CD4-positive, alpha-beta T cell treated with Interleukin-4 for 4 hours (primary cell): ENCODE measurements around the gene HDGFL2.
A peak's percentile ranks its signal among the peaks of the same experiment; 100 is the strongest.

Experiments used
- DNase-seq: peaks from one replicate; pipeline ENCODE4 v3.0.0-alpha.2; 2020

Gene HDGFL2

DNA sequence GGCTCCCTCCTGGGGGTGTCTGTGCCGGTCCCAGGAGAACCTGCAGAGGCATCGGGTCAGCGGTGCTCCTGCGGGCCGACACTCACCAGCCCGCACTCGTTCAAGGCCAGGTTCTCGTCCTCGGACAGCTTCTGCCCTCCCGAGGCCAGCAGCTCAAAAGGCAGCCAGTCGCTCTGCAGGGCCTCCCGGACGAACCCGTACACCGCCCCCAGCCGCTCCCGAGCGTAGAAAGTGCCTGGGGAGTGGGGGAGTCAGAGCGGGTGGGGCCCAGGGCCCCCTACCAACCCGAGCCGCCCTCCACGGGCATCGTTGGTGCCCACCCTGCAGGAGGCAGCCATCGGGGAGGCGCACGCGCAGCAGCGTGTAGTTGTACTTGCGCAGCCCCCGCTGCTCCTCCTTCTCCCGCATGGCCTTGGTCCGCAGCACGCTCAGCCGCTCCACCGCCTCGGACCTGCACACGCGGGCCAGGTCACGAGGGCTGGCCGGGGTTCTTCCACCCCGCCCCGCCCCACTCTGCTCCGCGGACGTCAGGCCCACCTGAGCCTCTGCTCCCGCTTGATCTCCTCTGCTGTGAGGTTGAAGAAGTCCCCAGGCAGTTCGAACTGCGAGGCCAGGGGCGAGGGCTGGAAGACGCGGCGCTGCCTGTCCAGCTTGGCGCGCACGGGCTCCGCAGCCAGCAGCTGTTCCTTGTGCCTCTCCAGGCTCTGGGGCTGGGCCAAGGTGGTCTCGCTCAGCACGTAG lies 26.0 kb upstream of the HDGFL2 start:
- no peak for DNase-seq

DNA sequence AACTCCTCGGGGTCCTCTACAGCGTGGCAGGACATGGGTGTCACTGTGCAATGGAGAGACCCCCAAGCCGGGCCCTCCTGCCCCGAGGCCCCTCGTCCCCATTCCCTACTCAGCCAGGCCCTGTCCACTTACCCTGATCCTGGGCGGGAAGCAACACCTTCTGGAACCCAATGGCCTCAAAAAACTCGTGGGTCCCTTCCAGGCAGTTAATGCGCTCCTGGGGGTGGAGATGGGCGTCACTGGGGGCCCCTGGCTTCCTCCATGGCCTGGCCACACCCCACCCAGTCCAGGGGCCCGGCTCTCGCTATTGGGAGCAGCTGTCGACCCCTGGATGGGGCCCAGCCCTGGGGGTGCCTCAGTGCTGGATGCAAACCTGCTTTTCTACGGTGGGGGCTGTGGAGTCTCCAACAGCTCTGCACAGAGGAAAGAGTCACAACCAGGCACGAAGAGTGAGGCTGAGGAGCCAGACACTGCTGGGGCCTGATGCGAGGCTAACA lies 25.3 kb upstream of the HDGFL2 start:
- DNase-seq, result no peak

DNA sequence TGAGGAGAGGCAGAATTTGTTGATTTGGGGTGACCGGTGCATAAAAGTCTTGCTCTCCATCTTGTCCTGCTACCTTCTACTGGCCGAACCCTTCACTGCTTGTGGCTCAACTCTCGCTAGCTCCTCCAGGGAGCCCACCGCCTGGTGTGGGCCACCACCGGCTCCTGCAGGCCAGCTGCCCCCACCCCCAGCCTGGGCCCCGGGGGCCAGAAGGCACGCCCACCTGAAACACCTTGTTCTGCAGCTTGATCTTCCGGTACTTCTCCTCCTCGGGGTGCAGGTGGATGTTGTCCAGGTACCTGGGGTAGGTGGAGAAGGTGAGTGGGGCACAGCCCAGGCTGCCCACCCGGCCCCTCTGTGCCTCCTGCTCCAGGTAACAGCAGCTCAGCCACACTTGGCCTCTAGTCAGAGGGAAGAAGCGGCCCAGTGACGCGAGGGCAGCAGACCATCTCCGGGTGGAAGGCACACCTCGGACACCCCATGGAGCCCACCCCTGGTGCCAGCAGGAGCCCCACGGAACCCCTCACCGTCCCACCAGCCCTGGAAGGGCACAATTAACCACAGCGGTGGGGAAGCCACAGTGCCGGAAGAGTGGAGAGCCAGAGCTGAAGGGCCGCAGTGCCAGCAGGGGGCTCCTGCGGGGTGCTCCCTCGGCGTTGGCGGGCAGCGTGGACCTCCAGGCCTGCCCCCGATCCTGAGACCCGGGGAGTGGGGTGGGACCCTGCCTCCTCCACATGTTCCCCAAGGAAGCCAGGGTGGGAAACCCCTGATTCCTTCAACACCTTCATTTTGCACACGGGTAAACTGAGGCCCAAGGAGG lies 24.6 kb upstream of the HDGFL2 start:
- no peak for DNase-seq

DNA sequence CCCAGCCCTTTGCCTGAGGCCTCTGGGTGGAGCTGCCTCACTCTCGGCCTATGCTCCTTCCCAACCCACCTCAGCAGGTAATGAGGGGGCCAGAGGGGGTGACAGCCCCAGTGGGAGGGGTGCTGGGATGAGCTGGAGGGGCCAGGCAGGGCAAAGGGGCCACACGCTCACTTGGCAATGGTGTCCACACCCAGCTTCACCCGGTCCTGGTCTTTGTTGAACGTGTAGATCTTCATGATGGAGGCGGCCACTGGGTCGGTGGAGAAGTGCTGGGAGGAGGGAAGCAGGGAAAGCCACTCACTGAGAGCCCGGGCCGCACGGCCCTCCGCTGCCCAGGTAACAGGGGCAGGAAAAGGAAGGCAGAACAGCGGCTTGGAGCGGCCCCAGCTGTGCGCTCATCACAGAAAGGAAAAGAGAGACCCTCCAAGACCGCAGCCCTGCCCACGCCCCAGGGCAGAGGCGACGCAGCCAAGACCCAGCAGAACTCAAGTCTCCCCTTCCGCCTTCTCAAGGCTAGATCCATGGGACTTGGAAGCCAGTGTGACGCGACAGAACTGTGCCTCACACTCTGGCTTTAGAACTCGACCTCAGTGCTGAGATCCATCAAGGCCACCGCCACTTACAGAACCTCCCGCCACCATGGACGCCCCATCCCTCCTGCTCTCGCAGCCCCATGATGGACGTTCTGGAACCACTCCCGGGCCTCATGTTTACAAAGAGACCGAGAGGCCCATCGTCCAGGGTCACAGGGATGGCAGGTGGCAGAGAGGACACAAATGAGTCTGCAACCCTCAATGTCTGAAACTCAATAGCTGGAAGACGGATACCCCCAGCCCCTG lies 23.7 kb upstream of the HDGFL2 start:
- DNase-seq, result no peak

DNA sequence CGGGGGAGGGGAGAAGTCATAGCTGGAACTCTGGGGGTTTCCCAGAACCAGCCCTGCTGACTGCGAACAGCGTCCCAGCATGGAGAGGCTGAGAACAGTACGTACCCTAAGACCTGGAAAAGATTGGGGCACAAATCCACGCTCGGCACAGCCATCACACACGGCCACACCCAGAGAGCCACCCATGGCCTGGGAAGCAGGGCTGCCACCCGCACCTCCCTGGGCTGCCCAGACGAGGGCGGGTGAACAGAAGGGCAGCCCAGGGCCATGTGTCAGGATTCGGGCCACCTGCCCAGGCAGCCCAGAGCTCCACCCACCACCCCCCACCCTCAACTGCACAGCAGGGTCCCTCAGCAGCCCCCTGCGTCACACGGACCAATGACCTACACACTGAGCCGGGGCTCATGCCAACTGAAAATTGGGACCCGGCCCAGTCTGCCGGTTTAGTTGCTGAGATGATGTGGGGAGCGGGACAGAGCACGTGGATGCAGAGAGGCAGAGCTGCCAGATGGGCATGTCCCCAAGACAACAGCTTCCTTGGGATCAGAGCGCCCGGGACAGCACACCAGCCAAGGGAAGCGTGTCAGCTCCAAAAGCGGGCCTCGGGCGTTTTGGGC lies 23.0 kb upstream of the HDGFL2 start:
- no peak for DNase-seq

DNA sequence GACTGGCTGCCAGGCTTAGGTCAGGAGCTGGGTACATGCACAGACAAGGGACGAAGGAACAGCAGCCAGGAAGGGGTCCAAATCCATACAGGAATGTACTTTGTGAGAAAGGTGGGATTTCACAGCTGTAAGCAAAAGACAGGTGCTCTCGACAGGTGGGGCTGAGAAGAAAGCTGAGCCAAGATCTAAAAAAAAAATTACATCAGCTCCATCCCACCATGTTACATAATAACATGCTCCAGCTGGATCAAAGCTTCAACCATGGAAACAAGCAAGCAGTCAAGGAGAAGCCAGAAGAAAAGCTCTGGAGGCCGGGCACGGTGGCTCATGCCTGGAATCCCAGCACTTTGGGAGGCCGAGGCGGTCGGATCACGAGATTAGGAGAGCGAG lies 22.5 kb upstream of the HDGFL2 start:
- no peak for DNase-seq

DNA sequence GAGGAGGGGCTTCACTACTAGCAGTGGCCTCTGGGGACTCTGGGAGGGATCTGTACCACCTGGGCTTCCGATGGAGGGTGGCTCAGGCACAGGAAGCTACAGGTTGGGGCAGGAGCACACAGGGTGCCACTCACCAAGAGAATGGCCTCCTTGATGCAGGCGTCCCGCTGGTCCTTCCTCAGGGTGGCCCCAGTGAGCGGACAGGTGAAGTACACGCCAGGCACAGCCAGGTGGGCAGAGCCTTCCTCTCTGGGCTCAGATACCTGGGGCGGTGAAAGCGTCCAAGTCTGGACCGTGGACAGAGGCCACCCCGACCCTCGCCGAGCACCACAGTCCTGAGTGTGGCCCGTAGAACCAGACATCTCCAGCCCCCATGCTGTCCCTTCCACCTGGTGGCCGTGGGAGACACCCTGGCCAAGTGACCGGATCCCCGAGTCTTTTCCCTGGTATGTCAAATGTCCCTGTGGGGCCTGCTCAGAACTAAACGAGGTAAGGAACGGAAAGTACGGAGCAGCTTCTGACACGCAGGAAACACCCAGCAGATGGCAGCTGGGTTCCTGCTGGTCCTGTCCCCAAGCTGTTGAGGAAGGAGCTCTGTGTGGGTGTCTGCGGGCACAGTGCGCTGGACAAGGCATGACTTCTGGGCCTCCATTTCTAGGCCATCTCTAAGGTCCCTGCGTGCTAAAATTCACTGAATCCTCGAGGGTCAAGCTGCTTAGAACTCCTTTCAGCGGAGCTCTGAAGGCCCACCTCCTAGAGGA lies 19.7 kb upstream of the HDGFL2 start:
- no peak for DNase-seq

DNA sequence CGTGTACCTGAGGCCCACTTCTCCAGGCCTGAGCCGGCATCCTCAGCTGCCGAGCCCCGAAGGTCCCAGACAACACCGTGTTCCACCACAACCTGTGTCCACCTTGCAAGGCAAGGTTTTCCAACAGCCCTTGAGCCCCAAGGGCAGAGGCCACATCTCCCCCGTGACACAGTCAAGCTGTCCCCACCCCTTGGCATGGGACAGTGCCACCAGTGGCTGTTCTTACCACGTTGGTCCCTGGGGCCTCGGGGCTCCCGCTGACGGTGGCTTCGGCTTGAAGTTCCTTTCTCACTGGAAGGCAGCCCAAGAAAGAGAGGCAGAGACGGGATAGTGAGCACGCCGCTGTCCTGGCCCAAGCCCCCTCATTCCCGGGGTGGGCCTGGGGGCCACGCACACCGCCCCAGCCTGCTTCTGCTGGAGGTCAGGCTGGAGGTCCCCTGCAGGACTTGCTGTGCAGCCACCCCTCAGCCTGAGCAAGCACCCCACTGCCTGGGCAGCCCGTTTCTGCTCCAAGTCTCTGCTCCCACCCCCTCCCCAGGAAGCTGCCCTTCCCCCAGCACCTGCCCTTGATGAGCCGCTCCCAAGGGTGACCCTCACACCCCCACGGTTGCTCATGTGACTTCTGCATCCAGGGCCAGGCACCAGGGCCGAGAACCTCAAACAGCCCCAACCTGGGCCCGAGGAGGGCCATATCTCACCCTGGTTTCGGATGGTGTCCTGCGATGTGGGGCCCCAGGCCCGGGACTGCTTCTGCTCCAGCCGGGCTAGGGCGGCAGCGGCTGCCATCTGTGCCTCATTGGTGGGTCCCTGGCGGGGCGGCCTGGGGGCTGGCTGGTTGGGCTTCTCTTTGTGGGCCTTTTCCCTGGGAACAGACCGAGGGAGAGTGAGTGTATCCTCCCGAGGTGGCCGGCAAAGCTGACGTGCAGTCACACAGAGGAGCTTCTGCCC lies 18.6 kb upstream of the HDGFL2 start:
- no peak for DNase-seq

DNA sequence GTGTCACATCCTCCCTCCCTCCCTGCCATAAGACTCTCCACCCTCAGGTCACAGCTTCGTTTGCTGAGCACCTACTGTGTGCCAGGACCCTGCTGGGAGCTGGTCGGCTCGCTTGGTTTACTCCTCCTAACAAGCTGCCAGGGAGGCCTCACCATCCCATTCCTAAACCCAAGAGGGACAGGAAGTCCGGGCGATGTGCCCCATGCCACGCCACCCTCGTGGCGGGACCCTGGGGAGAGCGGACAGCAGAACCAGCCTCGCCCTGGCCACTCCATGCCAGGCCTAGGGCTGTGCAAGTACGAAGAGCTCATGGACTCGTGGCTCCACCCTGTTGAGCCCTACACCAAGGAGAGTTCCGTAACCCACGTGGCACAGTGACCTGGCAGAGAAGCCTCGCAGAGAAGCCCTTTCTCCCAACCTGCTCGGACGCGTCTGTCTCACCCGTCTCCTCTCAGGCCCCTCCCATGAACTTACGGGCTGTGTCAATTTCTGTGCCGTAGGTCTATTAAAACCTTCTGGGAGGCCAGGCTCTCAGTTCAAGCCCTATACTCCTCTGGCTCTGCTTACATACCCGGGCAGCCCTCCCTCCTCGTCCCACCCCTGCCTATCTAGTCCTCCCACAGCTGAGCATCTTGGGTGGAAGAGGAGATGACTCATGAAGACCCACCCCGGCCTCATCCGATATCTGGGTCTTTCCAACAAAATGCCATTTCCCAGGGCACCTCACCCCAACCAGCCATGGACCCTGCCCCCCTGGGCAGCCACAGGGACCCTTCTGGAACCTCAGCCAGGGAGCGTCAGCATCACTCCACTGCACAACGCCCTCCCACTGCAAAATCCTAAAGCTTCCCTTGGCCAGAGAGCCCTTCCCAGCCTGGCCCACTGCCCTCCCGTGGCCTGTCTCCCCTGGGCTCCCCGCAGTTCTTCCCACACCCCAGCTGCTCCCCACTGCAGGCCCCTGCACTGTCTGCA lies 17.1 kb upstream of the HDGFL2 start:
- no peak for DNase-seq

DNA sequence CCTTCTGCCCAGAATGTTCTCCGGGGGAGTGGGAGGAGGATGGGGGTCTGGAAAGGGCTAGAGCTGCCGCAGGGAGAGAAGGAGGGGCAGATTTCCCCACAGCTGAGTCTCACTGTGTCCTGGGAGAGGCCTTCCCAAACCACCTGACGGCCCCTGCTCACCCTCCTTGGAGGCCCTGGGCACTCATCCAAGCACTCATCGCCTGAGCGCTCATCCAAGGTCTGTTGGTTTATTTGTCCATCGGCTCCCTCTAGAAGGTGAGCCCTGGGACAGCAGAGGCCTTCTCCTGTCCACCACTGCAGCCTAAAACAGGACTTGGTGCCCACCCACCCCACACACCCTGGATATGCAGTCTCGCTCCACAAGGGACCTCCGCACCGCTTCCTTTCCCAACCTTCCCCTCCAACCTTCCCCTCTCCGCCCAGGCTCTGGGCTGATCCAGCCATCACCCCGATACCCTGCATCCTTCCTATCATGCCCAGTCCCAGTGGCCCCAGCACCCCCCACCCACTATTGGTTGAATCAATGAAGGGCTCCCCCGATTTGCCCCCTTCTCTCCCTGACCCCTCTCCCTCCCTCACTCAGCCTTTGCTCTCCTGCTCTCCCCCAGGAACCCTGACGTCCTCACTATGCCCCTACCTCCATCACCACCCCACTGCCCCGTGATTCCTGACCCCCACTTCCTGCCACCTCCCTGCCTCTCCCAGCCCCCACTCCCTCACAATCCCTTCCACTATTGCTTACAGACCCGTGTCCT lies 16.2 kb upstream of the HDGFL2 start:
- DNase-seq, result no peak

DNA sequence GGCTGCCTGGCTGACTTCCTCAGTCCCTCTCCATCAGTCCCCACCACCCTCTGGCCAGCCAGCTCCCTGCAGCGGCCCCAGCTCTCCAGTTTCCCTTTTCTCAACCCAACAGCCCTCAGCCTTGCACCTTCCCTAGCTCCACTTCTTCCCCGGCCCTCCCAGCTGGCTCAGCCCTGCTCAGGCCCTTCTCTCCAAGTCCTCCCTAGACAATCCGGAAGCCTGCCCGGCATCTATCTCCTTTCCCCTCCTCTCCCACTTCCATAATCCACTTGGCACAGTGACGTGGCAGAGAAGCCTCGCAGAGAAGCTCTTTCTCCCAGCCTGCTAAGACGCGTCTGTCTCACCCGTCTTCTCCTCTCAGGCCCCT lies 15.6 kb upstream of the HDGFL2 start:
- DNase-seq, result no peak

DNA sequence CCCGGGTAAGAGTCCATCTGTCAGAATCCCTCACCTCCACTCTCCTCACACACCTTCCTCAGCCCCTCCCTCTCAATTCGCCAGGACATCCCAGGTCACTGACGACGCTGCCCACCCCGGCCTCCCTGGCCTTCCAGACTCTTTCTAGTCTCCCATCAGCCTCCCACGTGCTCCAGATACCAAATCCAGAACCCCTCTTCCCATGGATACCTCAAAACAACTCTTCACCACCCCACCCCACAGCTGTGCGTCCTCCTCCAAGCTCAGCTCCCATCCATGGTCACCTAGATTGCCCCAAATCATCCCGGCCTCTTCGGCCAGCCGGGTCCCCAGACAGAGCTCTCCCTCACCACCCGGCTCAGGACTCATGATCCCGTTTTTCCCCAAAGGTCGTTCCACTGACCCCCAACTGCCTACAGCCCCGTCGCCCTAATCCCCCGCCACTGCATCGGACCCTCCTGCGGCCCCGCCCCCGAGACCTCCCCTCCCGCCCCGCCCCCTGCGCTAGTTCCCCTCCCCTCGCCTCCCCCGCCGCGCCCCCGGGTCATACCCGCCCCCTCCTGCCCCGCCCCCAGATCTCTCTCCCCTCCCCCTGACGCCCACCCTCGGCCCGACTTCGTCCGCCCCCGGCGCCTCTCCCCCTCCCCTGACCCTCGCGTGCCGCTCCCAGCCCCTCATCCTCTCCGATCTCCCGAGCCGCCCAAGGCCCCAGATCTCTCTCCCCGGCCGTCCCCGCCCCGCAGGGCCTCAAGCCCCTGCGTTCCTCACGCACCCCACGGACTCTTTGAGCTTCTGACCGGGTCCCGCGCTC lies 15.0 kb upstream of the HDGFL2 start:
- DNase-seq, result peak; percentile 10

DNA sequence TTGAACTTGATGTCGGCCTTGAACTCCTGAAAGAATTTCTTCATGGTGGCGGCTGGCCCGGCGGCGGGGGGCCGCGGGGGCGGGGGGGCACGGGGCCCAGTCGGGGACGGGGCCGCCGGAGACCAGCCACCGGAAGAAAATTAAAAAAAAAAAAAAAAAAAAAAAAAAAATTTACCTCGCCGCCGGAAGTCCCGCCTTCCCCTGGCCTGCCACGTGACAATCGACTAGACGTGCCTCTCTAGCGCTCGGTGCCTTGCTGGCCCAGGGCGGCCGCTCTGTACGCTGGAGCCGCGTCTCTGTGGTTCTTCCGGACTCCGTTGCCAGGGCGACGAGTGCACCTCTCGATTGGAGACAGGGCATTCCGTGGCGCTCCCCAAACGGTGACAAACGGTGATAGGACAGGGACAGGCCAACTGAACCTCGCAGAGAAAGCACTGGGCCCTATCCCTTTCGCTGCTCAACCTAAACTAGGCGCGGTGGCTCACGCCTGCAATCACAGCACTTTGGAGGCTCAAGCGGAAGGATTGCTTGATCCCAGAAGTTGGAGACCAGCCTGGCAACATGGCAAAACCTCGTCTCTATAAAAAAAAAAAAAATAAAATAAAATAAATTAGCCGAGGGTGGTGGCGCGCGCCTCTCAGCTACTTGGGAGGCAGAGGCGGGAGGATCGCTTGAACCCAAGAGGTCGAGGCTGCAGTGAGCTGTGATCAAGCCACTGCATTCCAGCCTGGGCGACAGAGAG lies 14.3 kb upstream of the HDGFL2 start, which contains the start of gene UBXN6:
Gene UBXN6, minus strand, starts transcription at position 141 of the 742 bp plus-strand sequence. Its CDS starts 97 bp downstream, at position 44.
- peak; percentile 100 for DNase-seq

DNA sequence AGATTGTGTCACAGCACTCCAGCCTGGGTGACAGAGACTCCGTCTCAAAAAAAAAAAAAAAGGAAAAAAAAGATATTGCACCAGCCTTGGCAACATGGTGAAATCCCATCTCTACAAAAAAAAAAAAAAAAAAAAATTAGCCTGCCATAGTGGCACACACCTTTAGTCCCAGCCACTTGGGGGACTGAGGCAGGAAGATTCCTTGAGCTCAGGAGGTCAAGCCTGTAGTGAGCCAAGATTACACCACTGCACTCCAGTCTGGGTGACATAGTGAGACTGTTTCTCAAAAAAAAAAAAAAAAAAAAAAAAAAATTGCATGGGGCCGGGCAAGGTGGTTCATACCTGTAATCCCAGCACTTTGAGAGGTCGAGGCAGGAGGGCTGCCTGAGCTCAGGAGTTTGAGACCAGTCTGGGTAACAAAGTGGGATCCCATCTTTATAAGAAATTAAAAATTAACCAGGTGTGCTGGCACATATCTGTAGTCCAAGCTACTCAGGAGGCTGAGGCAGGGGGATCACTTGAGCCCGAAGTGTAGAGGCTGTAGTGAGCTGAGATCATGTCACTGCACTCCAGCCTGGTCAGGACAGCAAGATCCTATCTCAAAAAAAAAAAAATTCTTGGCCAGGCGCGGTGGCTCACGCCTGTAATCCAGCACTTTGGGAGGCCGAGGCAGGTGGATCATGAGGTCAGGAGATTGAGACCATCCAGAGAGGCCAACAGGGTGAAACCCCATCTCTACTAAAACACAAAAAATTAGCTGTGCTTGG lies 7.1 kb upstream of the HDGFL2 start:
- no peak for DNase-seq

DNA sequence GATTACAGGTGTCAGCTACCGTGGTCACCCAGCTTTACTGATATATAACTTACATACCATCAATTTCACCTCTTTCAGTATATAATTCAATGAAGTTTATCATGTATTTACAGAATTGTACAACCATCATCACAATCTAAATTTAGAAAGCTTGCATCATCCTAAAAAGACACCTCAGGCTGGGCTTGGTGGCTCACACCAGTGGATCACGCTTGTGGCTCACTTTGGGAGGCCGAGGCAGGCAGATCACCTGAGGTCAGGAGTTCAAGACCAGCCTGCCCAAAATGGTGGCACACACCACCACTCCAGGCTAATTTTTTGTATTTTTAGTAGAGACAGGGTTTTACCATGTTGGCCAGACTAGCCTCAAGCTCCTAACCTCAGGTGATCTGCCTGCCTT lies 4.3 kb upstream of the HDGFL2 start:
- no peak for DNase-seq
